HL-60/S4 treated with phorbol 12-myristate 13-acetate at 8.2 ng/mL for 4 days and 3 days (cell line): ENCODE results near the gene OR6N2.

Source experiments
- in situ Hi-C: fragments of 300-500 bp; cut with MboI; formaldehyde crosslinking; loops from 2 replicates; pipeline ENCODE4 v1.15.0; 2022; ENCODE audit warnings: low sequenced_read_pairs

Gene OR6N2, protein sequence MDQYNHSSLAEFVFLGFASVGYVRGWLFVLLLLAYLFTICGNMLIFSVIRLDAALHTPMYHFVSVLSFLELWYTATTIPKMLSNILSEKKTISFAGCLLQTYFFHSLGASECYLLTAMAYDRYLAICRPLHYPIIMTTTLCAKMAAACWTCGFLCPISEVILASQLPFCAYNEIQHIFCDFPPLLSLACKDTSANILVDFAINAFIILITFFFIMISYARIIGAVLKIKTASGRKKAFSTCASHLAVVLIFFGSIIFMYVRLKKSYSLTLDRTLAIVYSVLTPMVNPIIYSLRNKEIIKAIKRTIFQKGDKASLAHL

DNA sequence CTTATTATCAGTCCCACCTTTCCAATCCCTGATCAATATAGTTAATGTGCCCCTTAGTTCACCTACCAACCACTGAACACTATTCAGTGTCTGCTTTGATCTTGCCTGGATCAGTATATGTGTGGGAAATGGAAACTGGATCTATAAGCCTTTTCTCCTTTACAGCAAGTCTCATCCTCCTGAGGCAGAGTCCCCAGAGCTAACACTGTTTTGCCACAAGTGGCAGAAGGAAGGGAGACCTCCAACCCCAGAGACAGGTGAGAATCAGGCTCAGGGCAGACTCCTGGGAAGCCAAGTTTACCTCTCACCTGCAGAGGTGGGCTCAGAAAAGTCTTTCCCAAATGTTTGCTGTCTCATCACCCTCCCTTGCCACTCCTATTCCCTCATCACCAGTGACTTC, at the start of gene OR6N2:
TSS of gene OR6N2 (minus strand) at position 101 of the 400 bp plus-strand sequence. CDS start 3,569 bp downstream, outside the sequence.
- in situ Hi-C loops = loop anchor here (25.0 kb wide), 1 partner anchor 206 kb away; no protein-coding TSS in a partner anchor

DNA sequence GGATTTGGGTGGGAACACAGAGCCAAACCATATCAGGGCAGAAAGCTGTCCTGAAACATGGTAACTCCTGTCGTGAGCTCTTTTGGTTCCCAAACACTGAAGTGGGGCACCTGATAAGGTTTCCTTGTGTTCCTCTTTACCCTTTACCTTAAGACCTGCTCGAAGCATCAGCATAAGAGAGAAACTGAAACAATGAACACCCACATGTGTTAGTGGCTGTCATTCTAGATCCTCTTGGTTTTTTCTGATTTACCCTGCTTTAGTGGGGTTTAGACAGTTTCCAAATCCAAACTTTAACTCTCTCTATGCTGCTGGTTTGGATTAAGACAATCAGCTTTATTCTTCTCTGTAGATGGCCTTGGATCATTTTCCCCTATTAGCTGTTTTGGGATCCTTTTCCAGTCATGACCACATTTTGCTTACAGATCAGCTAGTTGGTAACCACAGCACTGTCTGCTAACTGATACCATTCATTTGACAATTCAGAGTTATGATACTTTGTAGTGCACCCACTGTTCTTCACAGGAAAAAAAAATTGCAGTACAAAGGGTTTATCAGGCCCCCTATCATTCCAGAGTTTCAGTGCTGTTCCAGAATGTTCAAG, 49.2 kb upstream of the OR6N2 start:
- in situ Hi-C loops = no loop called here

DNA sequence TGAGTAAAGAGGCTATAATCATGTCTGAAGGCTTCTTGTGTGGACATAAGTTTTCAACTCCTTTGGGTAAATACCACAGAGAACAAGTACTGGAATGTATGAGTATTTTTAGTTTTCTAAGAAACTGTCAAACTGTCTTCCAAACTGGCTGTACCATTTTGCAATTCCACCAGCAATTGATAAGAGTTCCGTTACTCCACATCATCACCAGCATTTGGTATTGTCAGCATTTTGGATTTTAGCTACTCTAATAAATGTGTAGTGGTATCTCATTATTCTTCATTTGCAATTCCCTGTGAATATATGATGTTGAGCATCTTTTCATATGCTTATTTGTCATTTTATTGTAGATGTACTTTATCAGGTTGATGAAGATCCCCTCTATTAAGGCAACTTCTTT, 40.7 kb upstream of the OR6N2 start:
- in situ Hi-C loops = no loop called here

DNA sequence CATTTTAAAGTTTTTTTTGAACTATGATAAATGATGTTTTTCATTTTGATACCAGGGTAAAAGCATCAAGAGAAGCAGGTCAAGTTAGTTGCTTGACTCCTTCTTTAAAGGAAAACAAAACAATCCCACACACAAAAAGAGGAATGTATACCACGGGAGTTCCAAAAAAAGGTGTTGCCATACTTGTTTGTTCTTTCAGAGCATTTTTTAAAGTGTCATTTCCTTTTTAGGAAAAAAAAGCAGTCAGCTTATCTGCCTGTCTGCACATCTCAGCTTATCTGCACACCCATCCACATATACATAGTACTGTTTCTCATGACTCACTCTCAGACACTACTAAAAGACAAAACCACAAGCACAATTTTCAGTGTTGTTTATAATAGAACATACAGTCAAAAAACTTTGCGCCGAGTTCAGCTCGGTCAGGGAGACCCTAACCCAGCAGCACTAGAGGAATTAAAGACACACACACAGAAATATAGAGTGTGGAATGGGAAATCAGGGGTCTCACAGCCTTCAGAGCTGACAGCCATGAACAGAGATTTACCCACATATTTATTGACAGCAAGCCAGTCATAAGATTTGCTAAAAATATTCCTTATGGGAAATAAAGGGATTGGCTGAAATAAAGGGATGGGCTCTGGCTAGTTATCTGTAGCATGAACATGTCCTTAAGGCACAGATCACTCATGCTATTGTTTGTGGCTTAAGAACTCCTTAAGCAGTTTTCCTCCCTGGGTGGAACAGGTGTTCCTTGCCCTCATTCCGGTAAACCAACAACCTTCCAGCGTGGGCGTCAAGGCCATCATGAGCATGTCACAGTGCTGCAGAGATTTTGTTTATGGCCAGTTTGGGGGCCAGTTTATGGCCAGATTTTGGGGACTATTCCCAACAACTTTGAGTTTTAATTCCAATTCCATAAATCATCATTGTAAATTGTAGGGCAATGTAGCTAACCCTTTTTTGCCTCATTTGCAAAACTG, 38.7 kb upstream of the OR6N2 start:
- in situ Hi-C loops = no loop called here

DNA sequence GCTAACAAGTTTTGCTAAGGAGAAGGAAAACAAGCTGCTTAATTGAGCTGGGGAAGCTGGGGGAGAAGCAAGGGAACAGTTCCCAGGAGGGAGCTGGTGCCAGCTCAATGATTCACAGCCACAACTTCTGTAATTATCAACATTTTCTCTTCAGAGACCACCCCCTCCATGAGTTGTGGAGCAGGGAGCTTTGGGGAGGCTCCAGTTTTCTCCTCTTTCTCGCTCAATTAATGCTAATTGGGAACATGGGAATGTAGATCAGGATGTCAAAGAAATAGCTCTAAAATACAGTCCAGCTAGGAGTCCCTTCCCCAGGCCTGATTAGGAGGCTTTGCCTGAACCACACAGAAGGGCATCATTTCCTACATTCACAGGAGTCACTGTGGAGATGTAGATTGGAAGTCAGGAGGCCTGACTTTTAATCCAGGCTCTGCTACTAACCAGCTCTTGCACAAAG, 38.0 kb upstream of the OR6N2 start:
- in situ Hi-C loops = no loop called here

DNA sequence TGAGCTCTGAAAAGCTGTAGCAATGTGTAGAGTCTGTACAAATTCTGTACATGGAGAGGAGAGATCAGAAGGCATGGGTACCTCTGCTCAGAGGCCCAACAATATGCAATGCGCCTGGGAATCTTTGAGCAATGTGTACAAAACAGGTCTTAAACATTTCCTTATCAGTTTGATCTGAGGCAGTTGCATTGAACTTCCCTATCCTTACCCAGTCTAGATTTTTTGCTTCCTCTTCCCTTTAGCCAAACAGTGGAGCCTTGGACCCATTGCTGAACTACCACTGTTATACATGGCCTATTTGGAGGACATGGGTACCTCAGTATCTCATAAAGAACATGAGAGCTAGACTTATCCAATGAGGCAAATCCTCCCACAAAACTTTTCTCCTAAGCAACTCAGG, 37.6 kb upstream of the OR6N2 start:
- in situ Hi-C loops = no loop called here

DNA sequence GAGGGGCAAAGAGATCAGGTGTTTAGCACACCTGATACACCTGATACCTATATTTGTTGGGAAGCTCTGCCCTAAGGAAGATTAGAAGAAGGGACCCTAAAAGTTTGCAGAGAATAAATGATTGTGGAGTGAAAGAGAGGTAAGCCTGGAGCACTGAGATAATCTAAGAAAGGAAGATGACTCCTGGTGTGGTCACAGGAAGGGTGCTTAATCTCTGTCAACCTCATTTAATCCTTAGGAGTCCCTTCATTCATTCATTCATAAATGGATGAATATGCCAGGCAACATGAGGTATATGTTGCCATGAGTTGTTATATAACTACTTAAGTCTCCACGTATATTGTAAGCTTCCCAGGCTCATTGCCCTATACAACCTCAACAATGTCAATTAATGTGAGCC, 34.0 kb upstream of the OR6N2 start:
- in situ Hi-C loops = no loop called here

DNA sequence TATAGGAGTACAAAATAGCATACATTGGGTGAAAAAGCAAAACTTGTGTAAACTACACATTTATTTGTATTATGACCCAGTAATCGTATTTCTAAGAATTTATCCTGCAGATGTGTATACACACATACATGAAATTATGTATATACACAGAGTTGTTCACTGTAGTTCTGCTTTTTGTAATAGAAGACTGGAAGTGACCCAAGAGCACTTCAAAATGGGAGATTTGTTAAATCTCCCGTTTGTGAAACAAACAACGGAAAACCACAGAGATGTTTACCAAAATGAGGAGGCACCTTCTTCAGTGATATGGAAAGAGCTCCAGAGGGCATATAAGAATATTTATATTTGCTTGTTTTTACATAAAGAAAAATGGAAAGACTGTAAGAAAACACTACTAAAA, 32.2 kb upstream of the OR6N2 start:
- in situ Hi-C loops = no loop called here

DNA sequence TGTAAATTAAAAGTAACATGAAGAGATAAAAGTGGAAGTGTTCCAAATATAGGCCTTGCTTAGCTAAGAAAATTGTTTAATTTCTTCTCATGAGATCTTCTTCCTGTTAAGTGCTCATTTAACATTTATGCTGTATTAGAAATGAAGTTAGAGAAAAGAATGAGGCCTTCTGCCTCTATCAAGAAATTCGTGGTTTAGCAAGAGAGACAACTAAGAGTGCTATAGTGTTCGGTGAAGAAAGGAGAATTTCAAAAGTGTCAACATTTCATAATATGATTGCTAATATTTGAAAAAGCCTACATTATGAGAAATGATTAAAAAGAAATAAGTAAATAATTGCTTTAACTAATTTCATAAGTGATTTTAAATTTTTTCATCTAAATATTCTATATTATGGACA, 31.3 kb upstream of the OR6N2 start:
- in situ Hi-C loops = no loop called here

DNA sequence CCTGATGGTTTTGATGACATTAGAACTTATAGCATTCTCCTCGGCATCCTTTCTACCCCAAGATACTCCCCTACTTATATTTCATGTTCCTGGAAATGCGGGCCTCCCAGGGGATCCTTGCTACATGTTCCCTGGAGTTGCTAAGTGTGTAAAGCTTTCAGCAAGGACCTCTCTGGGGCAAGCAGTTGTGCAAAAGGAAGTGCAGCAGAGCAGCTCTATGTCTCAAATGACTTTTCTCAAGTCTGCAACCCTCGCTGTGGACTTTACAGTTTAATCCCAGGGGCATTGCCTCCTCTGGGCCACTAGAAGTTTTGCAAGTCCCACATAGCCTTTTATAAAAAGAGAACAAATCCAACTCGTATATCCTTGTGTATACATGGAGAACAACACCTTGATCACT, 29.3 kb upstream of the OR6N2 start:
- in situ Hi-C loops = no loop called here

DNA sequence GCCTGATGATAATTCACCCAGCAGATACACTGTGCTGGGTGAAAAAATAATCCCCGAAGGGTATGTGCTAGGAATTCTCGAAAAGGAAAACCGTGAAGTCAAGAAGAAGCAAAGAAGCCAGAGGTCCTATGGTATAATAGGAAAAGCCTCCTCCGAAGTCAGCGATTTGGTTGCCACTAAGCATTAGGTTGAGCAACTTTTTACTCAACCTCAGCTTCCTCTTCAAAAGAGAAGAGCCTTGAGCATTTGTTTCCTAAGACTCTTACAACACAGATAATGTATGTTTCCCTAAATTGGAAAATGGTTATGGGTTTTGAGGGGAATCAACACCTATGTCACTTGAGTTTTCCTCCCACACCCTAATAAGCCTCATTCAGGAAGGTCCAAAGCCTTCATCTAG, 28.9 kb upstream of the OR6N2 start:
- in situ Hi-C loops = no loop called here

DNA sequence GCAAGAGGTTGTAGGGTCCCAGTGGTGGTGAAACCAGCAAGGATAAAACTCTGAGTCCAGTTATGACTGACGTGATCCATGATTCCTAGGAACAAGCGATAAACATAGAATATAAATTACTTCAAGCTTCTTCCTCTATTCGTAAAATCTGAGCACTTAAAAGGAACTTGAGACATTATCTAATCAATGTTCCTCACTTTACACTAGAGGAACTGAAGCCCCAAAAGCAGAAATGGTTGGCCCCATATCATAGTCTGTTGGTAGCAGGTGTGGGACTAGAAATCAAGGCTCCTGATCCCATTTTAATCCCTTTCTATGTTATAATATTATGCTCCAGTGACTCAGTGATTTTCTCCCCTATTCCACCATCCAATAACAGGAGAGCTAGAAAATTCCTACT, 28.3 kb upstream of the OR6N2 start:
- in situ Hi-C loops = no loop called here

DNA sequence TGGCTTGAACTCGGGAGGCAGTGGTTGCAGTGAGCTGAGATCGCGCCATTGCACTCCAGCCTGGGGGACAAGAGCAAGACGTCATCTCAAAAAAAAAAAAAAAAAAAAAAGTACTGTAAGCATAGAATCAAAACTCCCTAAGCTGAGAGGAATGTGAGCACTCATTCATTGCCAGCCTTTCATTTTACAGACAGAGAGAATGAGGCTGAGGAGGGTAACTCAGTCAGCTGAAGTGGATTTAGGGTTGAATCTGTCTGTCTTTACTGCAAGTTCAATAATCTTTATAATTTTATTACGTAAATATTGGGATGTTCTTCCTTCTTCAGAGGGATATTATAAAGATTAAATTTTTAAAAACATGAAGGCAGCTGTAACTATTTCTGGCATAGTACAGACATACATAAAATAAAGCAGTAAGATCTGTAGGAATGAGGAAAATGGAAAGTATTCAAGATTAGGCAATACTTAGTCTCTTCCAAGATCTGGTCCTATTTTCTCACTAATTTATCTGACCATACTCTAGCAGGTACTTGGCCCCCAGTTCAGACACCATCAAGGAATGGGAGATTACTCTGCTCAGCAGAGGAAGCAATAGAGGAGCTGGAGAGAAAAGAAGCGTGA, 26.0 kb upstream of the OR6N2 start:
- in situ Hi-C loops = no loop called here

DNA sequence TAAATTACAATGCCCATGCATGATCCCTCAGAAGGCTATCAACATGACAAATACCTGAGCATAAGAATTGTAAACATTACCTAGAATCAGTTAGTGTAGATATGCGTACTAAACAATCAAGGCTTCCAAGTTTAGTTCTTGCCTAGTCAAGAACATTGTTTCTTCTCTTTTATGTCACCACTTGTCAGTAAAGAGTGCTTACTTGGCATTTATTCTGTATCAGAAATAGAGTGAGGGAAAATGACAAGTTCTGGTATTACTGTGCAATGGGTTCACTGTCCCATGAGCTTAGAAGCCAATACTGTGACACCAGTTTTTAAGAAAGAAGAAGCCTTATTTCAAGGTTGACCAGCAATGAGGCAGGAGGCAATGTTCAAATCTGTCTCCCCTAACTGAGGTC, 22.7 kb upstream of the OR6N2 start:
- in situ Hi-C loops = no loop called here

DNA sequence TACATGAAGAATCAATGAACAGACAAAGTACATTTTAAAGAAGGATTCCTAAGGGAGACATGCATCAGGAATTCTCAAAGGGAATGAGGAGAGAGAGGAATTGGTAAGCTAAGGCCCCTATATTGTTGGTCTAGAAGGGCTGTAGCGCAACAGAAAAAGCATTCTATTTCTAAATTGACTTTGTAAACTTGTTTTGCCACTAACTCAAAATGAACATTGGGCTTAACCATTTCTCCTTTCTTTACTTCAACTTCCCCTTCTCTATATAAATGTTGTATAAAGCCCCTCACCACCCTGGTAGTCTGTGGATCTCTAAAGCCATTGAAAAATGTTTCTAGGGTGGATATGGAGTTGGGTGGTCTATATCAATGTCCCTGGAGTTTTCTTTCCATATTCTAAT, 20.4 kb upstream of the OR6N2 start:
- in situ Hi-C loops = no loop called here

DNA sequence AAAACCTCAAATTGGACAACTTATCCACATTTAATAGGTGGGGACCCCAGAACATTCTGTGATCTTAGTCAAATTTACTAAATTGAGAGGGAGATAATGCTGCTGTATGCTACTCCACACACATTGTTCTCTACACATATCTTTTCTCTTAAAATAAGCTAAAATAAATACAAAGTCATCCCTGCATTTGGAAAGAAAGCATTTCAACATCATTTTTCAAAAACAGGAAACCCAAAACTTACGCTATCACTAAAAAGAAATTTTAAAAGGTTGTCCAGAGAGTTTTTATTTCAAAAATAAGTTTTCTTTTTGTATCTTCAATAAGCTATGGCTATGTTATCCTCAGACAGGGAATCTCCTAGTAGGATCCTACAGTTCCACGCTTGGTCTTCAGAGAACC, 19.5 kb upstream of the OR6N2 start:
- in situ Hi-C loops = no loop called here

DNA sequence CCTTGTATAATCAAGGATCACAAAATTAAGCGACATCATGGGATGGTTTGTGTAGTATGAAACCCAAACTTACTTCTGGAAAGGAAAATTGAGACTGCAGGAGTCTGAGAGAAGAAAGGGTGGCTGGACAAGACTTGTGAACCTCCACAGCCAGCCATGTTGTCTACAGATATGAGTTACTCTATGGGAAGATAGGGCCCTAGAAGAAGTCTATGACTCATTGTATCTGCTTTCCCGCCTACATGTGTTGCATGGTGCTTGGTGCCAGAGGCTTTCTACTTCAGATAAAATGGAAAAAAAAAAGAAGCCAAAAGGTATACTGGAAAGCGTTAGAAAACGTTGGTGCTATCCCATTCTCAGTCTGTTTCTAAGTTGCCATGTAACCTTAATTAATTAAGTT, 18.7 kb upstream of the OR6N2 start:
- in situ Hi-C loops = loop anchor here (25.0 kb wide), 1 partner anchor 188 kb away; no protein-coding TSS in a partner anchor

DNA sequence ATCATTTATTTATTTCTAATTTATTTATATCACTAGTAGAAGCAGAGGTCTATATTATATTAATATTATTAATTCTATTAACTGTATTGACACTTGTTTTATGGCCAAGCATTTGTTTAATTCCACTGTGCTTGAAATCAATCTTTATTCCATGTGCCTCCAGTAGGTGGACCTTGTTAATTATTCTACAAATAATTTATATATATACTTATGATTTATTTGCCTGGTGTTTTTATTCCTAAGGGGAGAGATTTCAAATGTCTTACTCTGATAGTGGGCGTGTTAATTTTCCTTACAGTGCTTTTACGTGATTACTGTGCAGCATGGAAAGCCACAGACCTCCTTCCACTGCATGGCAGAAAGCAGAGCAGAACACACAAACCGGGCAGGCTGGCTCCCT, 17.5 kb upstream of the OR6N2 start:
- in situ Hi-C loops = loop anchor here (25.0 kb wide), 1 partner anchor 189 kb away; no protein-coding TSS in a partner anchor

DNA sequence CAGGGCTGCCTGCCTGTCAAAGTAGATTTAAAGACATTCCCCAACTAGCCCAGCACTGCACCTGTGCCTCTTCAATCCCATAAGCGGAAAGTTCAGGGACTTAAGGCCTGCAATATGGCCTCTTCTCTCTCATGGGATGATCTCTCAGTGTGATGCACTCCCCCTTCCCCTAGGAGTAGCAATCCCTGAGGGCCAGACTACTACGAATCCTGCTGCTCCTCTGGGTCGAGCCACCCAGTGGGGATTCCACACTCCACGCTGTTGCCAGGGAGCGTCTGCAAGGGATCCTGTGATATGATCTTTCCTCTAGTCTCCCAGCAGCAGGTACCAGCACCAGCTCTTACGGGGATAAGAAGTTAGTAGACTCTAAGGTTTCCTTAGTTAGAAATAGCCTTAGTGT, 13.2 kb upstream of the OR6N2 start:
- in situ Hi-C loops = loop anchor here (25.0 kb wide), 1 partner anchor 193 kb away; no protein-coding TSS in a partner anchor

DNA sequence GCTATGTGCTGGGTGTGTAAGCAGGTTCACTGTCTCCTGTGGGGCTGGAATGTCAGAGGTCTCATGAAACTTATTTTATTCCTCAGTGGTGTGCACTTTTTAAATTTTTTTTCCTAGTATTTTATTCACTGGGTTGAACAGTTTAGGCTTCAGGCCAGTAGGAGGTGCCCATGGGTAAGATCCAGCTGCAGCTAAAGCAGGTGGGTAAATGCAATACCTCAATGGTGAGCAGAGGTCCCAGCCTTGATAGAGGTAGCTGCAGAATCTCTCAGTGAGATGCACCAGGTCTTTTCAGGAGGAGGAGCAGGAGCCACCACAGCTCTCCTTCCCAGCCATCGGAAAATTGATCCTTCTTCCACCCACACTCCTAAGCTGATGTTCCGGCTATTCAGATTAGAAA, 12.6 kb upstream of the OR6N2 start:
- in situ Hi-C loops = loop anchor here (25.0 kb wide), 1 partner anchor 194 kb away; no protein-coding TSS in a partner anchor
